ENCODE results near the gene MKNK2.

DNA sequence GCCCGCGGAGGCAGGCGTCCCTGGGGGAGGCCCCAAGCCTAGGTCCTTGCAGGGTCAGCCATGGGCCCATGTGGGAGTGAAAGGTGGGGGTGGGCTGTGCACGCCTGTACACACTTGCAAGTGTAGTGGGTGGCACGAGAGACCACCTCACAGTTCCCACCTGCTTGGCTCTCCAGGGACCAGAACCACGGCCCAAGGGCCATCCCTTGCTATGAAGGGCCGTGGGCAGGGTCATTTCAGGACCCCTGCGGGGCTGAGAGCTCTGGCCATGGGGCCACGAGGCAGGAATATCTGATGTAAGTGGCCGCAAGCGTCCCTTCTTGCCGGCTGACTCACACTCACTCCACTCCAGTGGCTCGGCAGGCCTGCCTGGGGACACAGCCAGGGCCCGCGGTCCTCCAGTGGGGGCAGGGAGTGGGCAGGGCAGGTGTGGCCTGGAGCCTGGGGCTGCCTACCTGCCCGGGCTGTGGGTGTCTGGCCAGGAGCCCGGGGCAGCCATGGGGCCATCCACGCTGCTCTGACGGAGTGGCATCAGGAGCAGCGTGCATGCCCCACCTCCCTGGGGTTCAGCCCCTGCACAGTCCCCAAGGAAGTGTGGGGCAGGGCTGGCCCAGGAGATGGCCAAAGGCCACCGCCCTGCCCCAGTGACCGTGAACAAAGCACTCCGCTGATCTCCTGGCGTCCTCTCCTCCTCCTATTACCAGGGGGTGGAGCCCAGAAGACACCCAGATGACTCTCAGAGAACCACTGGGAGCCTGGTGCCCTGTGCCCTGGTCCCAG is 8.6 kb upstream of the MKNK2 start:
- TF ChIP-seq, protein P1, sequence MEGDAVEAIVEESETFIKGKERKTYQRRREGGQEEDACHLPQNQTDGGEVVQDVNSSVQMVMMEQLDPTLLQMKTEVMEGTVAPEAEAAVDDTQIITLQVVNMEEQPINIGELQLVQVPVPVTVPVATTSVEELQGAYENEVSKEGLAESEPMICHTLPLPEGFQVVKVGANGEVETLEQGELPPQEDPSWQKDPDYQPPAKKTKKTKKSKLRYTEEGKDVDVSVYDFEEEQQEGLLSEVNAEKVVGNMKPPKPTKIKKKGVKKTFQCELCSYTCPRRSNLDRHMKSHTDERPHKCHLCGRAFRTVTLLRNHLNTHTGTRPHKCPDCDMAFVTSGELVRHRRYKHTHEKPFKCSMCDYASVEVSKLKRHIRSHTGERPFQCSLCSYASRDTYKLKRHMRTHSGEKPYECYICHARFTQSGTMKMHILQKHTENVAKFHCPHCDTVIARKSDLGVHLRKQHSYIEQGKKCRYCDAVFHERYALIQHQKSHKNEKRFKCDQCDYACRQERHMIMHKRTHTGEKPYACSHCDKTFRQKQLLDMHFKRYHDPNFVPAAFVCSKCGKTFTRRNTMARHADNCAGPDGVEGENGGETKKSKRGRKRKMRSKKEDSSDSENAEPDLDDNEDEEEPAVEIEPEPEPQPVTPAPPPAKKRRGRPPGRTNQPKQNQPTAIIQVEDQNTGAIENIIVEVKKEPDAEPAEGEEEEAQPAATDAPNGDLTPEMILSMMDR (IDR thresholded peaks at IDR 0.05; ENCODE audit: insufficient read depth, low read length) = no peak
- TF ChIP-seq, protein P2, sequence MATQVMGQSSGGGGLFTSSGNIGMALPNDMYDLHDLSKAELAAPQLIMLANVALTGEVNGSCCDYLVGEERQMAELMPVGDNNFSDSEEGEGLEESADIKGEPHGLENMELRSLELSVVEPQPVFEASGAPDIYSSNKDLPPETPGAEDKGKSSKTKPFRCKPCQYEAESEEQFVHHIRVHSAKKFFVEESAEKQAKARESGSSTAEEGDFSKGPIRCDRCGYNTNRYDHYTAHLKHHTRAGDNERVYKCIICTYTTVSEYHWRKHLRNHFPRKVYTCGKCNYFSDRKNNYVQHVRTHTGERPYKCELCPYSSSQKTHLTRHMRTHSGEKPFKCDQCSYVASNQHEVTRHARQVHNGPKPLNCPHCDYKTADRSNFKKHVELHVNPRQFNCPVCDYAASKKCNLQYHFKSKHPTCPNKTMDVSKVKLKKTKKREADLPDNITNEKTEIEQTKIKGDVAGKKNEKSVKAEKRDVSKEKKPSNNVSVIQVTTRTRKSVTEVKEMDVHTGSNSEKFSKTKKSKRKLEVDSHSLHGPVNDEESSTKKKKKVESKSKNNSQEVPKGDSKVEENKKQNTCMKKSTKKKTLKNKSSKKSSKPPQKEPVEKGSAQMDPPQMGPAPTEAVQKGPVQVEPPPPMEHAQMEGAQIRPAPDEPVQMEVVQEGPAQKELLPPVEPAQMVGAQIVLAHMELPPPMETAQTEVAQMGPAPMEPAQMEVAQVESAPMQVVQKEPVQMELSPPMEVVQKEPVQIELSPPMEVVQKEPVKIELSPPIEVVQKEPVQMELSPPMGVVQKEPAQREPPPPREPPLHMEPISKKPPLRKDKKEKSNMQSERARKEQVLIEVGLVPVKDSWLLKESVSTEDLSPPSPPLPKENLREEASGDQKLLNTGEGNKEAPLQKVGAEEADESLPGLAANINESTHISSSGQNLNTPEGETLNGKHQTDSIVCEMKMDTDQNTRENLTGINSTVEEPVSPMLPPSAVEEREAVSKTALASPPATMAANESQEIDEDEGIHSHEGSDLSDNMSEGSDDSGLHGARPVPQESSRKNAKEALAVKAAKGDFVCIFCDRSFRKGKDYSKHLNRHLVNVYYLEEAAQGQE (IDR thresholded peaks at IDR 0.05; ENCODE audit: insufficient replicate concordance, low read depth) = no peak
- TF ChIP-seq POLR2AphosphoS5 (IDR thresholded peaks at IDR 0.05; ENCODE audit: low read depth) = no peak
- TF ChIP-seq GABPA (IDR thresholded peaks at IDR 0.05; ENCODE audit: low read depth) = no peak
- TF ChIP-seq SPI1 (IDR thresholded peaks at IDR 0.05; ENCODE audit: borderline replicate concordance, low read depth) = no peak
